K562 (cell line): Measurements from ENCODE around the gene TRIO. TPM values are rescaled to one million over a fixed set of nuclear protein-coding genes. Genes with fewer than 3 reads are reported as not detected.
A peak's percentile ranks its signal among the peaks of the same experiment; 100 is the strongest.

ENCODE experiments used
- CBFB ChIP-seq: sonication (generic); formaldehyde crosslinking; IDR thresholded peaks from 2 replicates; pipeline ENCODE4 v1.4.0; 2020; ENCODE audit warnings: mild to moderate bottlenecking, missing genetic modification reagents
- CEBPB ChIP-seq: fragments of 450-650 bp; IDR thresholded peaks from 2 replicates; pipeline ENCODE4 v1.6.1; 2016; ENCODE audit warnings: missing genetic modification characterization, missing compliant biosample characterization
- FOXJ2 ChIP-seq: fragments of 200-800 bp; sonication (Bioruptor generic); IDR thresholded peaks from 2 replicates; pipeline ENCODE4 v1.6.1; 2016; ENCODE audit warnings: missing genetic modification characterization, missing compliant biosample characterization
- FOXK1 ChIP-seq: sonication (generic); formaldehyde crosslinking; IDR thresholded peaks from 2 replicates; pipeline ENCODE4 v1.8.0; 2022; ENCODE audit warnings: missing genetic modification reagents, mild to moderate bottlenecking, borderline replicate concordance
- GTF2F1 ChIP-seq: IDR thresholded peaks from 2 replicates; pipeline ENCODE4 v1.6.1; 2011; ENCODE audit warnings: low read depth, low read length, improper control_type of control experiment
- RFX1 ChIP-seq: fragments of 450-650 bp; IDR thresholded peaks from 2 replicates; pipeline ENCODE4 v1.6.1; 2016; ENCODE audit warnings: mild to moderate bottlenecking, moderate library complexity
- RFX5 ChIP-seq: IDR thresholded peaks from 2 replicates; pipeline ENCODE4 v1.6.1; 2011; ENCODE audit warnings: low read depth, mild to moderate bottlenecking, improper control_type of control experiment, low read length
- SRSF1 ChIP-seq: fragments of 200-400 bp; formaldehyde crosslinking; IDR thresholded peaks from 2 replicates; pipeline ENCODE4 v1.6.1; 2017; ENCODE audit warnings: mild to moderate bottlenecking, low read depth, low read length, moderate library complexity
- SRSF7 ChIP-seq: fragments of 200-400 bp; formaldehyde crosslinking; optimal IDR thresholded peaks from 2 replicates; pipeline ENCODE3; 2017; ENCODE audit warnings: mild to moderate bottlenecking, low read depth, low read length
- ZNF232 ChIP-seq: sonication (generic); formaldehyde crosslinking; IDR thresholded peaks from 2 replicates; pipeline ENCODE4 v1.8.0; 2022; ENCODE audit warnings: mild to moderate bottlenecking, missing genetic modification reagents
- ZNF584 ChIP-seq: fragments of 200-800 bp; sonication (Bioruptor generic); IDR thresholded peaks from 2 replicates; pipeline ENCODE4 v1.6.1; 2016; ENCODE audit warnings: low read depth, mild to moderate bottlenecking, missing genetic modification characterization, missing compliant biosample characterization
- ZNF707 ChIP-seq: fragments of 250-450 bp; sonication (Bioruptor Pico); conservative IDR thresholded peaks from 2 replicates; pipeline ENCODE4 v1.8.0; 2022; ENCODE audit warnings: inconsistent platforms, mild to moderate bottlenecking, moderate library complexity
- polyA plus RNA-seq, 8 experiments: library from polyadenylated mRNA; depleted of rRNA in 4 of 8; stranded (reverse) in 5 of 8; unstranded in 3 of 8; fragments of >200 nt; fragmentation: Nextera tagmentation in 2 of 8; fragmentation: Illumina TruSeq in 1 of 8; extraction: Ambion mirVana in 2 of 8; extraction: Trizol in 1 of 8; gene quantifications; 2 replicates each; pipeline versions ENCODE4 v1.2.1 to v1.2.3, GENCODE V29; 2011 to 2014; ENCODE audit warnings: inconsistent platforms in 1 of 8, missing spikeins in 1 of 8
- total RNA-seq, 7 experiments: library from RNA; depleted of rRNA in 6 of 7; stranded (reverse); fragments of >200 nt in 6 of 7; fragmentation: Illumina TruSeq in 2 of 7; extraction: Trizol in 2 of 7; gene quantifications; 2 replicates each; pipeline versions ENCODE4 v1.2.1 to v1.2.3, GENCODE V29; 2011 to 2021; ENCODE audit warnings: low replicate concordance in 1 of 7
- TF ChIP-seq, protein P1 (sequence below), 2 experiments: fragments of 450-650 bp in 1 of 2; sonication (generic) in 1 of 2; formaldehyde crosslinking; conservative IDR thresholded peaks; 2 replicates each; pipeline versions ENCODE4 v1.4.0 to v1.8.1; 2020 to 2022; ENCODE audit warnings: mild to moderate bottlenecking in 1 of 2, missing genetic modification reagents in 1 of 2
- TF ChIP-seq, protein P2 (sequence below): sonication (generic); formaldehyde crosslinking; IDR thresholded peaks from 2 replicates; pipeline ENCODE4 v1.9.0; 2022; ENCODE audit warnings: mild to moderate bottlenecking, missing genetic modification reagents
- TF ChIP-seq, protein P3 (sequence below): sonication (generic); formaldehyde crosslinking; IDR thresholded peaks from 2 replicates; pipeline ENCODE4 v1.8.0; 2022; ENCODE audit warnings: mild to moderate bottlenecking, missing genetic modification reagents
- TF ChIP-seq, protein P4 (sequence below): sonication (generic); formaldehyde crosslinking; IDR thresholded peaks from 2 replicates; pipeline ENCODE4 v1.8.1; 2023; ENCODE audit warnings: mild to moderate bottlenecking, missing genetic modification reagents
- TF ChIP-seq, protein P5 (sequence below): fragments of 250-450 bp; sonication (Bioruptor Pico); IDR thresholded peaks from 2 replicates; pipeline ENCODE4 v1.9.0; 2021; ENCODE audit warnings: mild to moderate bottlenecking
- TF ChIP-seq, protein P6 (sequence below): fragments of 450-650 bp; IDR thresholded peaks from 2 replicates; pipeline ENCODE4 v1.6.1; 2014; ENCODE audit warnings: low read depth, mild to moderate bottlenecking, moderate library complexity, borderline replicate concordance

TRIO gene
- total and polyA plus RNA-seq, 9 of the 15 experiments (the other 6 are each of a cell fraction or from before 2014, with no cell fraction given) = 0.24 to 5.0 (median 1.1) TPM

DNA sequence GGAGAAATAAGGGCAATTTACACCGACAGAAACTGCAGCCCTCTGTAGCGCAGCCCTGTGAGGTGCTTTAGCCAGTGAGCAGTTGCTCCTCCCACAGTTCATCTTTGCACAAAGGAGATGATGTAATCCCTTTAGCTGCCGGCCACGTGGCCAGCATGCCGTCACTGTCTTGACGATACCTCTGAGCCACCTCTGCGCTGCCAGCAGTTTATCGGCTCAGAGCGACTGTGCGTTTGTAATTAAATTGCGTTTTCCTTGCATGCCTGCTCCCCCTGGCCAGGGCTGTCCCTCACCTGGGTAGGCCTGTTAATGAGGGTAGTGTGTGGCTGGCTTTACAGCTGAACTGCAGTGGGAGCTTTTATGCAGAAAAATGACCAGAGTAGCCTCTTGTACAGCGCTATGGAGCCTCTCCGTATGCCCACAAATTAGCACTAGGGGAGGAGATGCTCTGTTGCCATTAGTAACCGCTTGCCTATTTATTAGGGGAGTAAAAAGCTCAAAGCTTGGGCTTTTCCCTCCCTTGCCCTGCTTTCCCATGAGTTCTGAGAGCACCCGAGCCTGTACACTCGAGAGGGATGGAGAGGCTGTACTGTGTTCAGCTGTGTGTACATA, 107.0 kb downstream of the TRIO start (continued):
- TF ChIP-seq, protein P1, sequence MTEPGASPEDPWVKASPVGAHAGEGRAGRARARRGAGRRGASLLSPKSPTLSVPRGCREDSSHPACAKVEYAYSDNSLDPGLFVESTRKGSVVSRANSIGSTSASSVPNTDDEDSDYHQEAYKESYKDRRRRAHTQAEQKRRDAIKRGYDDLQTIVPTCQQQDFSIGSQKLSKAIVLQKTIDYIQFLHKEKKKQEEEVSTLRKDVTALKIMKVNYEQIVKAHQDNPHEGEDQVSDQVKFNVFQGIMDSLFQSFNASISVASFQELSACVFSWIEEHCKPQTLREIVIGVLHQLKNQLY (CRISPR knock-in tag; conservative IDR thresholded peaks at IDR 0.05) = peak in 1 of 2 experiments; percentile 93; a peak in 2 of 4 replicates
- TF ChIP-seq RFX1 = peak; percentile 40; the same call in 1 of the 2 replicates
- TF ChIP-seq FOXK1 (CRISPR knock-in tag) = peak; percentile 68; the same call in 1 of the 2 replicates
- TF ChIP-seq, protein P2, sequence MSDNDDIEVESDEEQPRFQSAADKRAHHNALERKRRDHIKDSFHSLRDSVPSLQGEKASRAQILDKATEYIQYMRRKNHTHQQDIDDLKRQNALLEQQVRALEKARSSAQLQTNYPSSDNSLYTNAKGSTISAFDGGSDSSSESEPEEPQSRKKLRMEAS = peak; percentile 82
- TF ChIP-seq ZNF707 (CRISPR knock-in tag) = no peak
- no peak for TF ChIP-seq RFX5
- TF ChIP-seq CBFB (CRISPR knock-in tag) = 0 out of 2 replicates have a peak, but pooled peaks have one; percentile 58
- no peak for TF ChIP-seq FOXJ2 (tag)
- TF ChIP-seq, protein P3, sequence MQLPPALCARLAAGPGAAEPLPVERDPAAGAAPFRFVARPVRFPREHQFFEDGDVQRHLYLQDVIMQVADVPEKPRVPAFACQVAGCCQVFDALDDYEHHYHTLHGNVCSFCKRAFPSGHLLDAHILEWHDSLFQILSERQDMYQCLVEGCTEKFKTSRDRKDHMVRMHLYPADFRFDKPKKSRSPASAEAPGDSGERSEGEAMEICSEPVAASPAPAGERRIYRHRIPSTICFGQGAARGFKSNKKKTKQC (CRISPR knock-in tag) = peak; percentile 91
- TF ChIP-seq ZNF232 = peak; percentile 49; the same call in 1 of the 2 replicates
- TF ChIP-seq, protein P4, sequence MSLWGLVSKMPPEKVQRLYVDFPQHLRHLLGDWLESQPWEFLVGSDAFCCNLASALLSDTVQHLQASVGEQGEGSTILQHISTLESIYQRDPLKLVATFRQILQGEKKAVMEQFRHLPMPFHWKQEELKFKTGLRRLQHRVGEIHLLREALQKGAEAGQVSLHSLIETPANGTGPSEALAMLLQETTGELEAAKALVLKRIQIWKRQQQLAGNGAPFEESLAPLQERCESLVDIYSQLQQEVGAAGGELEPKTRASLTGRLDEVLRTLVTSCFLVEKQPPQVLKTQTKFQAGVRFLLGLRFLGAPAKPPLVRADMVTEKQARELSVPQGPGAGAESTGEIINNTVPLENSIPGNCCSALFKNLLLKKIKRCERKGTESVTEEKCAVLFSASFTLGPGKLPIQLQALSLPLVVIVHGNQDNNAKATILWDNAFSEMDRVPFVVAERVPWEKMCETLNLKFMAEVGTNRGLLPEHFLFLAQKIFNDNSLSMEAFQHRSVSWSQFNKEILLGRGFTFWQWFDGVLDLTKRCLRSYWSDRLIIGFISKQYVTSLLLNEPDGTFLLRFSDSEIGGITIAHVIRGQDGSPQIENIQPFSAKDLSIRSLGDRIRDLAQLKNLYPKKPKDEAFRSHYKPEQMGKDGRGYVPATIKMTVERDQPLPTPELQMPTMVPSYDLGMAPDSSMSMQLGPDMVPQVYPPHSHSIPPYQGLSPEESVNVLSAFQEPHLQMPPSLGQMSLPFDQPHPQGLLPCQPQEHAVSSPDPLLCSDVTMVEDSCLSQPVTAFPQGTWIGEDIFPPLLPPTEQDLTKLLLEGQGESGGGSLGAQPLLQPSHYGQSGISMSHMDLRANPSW (CRISPR knock-in tag) = peak; percentile 90; the same call in 1 of the 2 replicates
- TF ChIP-seq, protein P5, sequence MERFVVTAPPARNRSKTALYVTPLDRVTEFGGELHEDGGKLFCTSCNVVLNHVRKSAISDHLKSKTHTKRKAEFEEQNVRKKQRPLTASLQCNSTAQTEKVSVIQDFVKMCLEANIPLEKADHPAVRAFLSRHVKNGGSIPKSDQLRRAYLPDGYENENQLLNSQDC (CRISPR knock-in tag) = no peak
- no peak for TF ChIP-seq ZNF584 (CRISPR knock-in tag)
- no peak for TF ChIP-seq GTF2F1
- TF ChIP-seq CEBPB (tag) = peak; percentile 86
- TF ChIP-seq, protein P6, sequence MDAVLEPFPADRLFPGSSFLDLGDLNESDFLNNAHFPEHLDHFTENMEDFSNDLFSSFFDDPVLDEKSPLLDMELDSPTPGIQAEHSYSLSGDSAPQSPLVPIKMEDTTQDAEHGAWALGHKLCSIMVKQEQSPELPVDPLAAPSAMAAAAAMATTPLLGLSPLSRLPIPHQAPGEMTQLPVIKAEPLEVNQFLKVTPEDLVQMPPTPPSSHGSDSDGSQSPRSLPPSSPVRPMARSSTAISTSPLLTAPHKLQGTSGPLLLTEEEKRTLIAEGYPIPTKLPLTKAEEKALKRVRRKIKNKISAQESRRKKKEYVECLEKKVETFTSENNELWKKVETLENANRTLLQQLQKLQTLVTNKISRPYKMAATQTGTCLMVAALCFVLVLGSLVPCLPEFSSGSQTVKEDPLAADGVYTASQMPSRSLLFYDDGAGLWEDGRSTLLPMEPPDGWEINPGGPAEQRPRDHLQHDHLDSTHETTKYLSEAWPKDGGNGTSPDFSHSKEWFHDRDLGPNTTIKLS = peak; percentile 93
- TF ChIP-seq SRSF7 = no peak
- no peak for TF ChIP-seq SRSF1
